ENCODE measurements around the gene COPG1.
"Not testable (repeated sequence)": the region's sequence is repeated elsewhere in the genome, so short reads cannot be mapped to it uniquely, and the experiment has no call there.

Gene COPG1

GRCh38 chr3:129261894-129262293 is 12.5 kb downstream of the COPG1 start:
- no peak for DNase-seq (ENCODE audit: low spot score)
- in situ Hi-C loops (cut with MboI; ENCODE audit: low sequenced_read_pairs, unreplicated experiment), result no loop called here
- no peak for TF ChIP-seq CTCF (IDR thresholded peaks at IDR 0.05; ENCODE audit: borderline replicate concordance, control extremely low read depth, extremely low read depth, insufficient read depth, missing control alignments)

- no peak for DNase-seq (ENCODE audit: low spot score)
- TF ChIP-seq CTCF (IDR thresholded peaks at IDR 0.05; ENCODE audit: borderline replicate concordance, control extremely low read depth, extremely low read depth, insufficient read depth, missing control alignments), result no peak
- in situ Hi-C loops (cut with MboI; ENCODE audit: low sequenced_read_pairs, unreplicated experiment), result no loop called here
These were observed 13.9 kb downstream of the COPG1 start for GRCh38 chr3:129263161-129263910.

GRCh38 chr3:129264994-129265393 is 15.6 kb downstream of the COPG1 start:
- DNase-seq (ENCODE audit: low spot score); in situ Hi-C loops (cut with MboI; ENCODE audit: low sequenced_read_pairs, unreplicated experiment): not testable (repeated sequence)

- in situ Hi-C loops (cut with MboI; ENCODE audit: low sequenced_read_pairs, unreplicated experiment), result no loop called here
- no peak for DNase-seq (ENCODE audit: low spot score)
- TF ChIP-seq CTCF (IDR thresholded peaks at IDR 0.05; ENCODE audit: borderline replicate concordance, control extremely low read depth, extremely low read depth, insufficient read depth, missing control alignments), result no peak
These were observed 17.2 kb downstream of the COPG1 start for GRCh38 chr3:129266651-129267050.

- no peak for TF ChIP-seq CTCF (IDR thresholded peaks at IDR 0.05; ENCODE audit: borderline replicate concordance, control extremely low read depth, extremely low read depth, insufficient read depth, missing control alignments)
- in situ Hi-C loops (cut with MboI; ENCODE audit: low sequenced_read_pairs, unreplicated experiment), result no loop called here
- no peak for DNase-seq (ENCODE audit: low spot score)
These were observed 19.0 kb downstream of the COPG1 start for GRCh38 chr3:129268396-129268795.

- no peak for DNase-seq (ENCODE audit: low spot score)
- no peak for TF ChIP-seq CTCF (IDR thresholded peaks at IDR 0.05; ENCODE audit: borderline replicate concordance, control extremely low read depth, extremely low read depth, insufficient read depth, missing control alignments)
- in situ Hi-C loops (cut with MboI; ENCODE audit: low sequenced_read_pairs, unreplicated experiment), result no loop called here
These were observed 22.3 kb downstream of the COPG1 start for GRCh38 chr3:129271674-129272073.

GRCh38 chr3:129276385-129276784 is 27.0 kb downstream of the COPG1 start:
- no peak for TF ChIP-seq CTCF (IDR thresholded peaks at IDR 0.05; ENCODE audit: borderline replicate concordance, control extremely low read depth, extremely low read depth, insufficient read depth, missing control alignments)
- in situ Hi-C loops (cut with MboI; ENCODE audit: low sequenced_read_pairs, unreplicated experiment), result no loop called here
- peak; percentile 83 for DNase-seq (ENCODE audit: low spot score)

Measured in GM13976 (cell line).